Epithelial cell of proximal tubule (primary cell): Measurements from ENCODE around the gene MYO1D. TPM values are rescaled to one million over a fixed set of nuclear protein-coding genes. Genes with fewer than 3 reads are reported as not detected.

Experiments
- DNase-seq: peaks from one replicate; pipeline ENCODE4 v3.0.0-alpha.2; 2011; ENCODE audit warnings: low read depth
- H3K4me3 ChIP-seq: 2 replicates; pipeline ENCODE4 v1.5.1; 2011; ENCODE audit warnings: low read depth, mild to moderate bottlenecking, low read length
- CTCF ChIP-seq: conservative IDR thresholded peaks from 2 replicates; pipeline ENCODE4 v1.5.1; 2012; ENCODE audit warnings: low read depth, mild to moderate bottlenecking, low read length
- total RNA-seq: library from RNA; depleted of rRNA; stranded (reverse); fragments of >200 nt; gene quantifications from 2 replicates; pipeline ENCODE4 v1.2.3, GENCODE V29; 2015

The MYO1D gene
- total RNA-seq, 1 donor from 2014 or later, result 54.4 TPM

- H3K4me3 ChIP-seq, result no peak overlapping the region
- TF ChIP-seq CTCF, result no peak
- no peak for DNase-seq
These were observed 253.7 kb downstream of the MYO1D start for GRCh38 chr17:32623196-32623595.

DNA sequence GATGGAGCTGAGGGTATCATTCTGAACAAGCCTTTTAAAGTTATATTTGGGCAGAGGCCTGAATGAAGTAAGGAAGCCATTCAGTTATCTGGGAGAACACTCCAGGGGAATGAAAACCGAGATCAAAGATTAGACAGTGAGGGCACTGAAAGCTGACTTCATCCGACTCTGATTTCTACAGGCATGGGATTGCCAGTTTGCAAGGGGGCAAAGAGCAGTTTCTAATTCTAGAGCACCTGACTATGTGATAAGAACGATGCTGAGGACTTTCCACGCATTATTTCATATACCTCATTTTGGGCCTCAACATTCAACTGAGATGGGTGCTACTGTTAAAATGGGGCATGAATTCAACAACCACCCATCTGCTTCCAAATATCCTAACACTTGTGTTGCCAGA is 254.4 kb downstream of the MYO1D start:
- H3K4me3 ChIP-seq, result no peak overlapping the region
- no peak for DNase-seq

DNA sequence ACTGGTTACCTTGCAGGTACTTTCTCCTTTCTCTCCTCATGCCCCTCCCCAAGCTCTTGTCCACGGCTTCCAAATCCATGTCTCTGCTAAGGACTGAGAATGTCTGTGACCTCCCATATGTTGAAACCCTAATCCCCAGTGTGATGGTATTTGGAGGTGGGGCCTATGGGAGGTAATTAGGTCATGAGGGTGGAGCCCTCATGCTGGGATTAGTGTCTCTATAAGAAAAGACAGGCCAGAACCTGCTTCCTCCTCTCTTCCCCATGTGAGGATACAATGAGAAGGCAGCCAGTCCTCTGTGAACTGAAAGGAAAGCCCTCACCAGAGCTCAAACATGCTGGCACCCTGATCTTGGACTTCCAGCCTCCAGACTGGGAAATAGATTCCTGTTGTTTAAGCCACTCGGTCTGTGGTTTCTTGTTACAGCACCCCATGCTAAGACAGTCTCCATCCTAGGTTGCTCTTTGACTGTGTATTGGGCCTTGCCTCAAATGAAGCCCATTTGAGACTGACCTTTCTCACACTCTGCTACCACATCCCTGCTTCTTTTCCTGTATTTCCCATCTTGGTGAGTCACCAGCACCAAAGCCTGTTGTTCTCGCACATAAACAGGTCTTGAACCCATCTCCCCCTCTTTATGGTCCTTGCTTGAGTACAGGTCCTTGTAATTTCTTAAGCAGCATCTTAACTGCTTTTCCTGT is 255.2 kb downstream of the MYO1D start:
- DNase-seq, result no peak
- H3K4me3 ChIP-seq, result no peak overlapping the region
- TF ChIP-seq CTCF, result no peak

More for the DNA sequence above, 254.4 kb downstream of the MYO1D start:
- TF ChIP-seq CTCF, result no peak

DNA sequence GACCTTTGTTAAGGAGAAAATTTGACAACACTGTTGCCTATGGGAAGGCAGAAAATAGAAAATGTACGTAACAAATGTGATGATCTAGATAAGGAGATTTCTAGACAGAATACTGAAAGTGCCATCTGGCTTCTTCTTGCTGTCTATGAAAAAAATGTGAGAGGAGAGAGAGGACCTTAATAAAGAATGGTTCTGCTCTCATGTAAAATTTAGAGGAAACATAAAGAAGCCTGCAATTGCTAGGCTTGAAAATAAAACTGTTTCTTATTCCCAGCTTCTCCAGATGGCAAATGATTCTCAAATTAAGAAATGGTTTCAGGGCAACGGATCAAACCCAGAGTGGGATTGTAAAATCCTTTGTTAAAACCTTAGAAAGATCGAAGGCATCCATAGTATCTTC is 261.6 kb downstream of the MYO1D start:
- TF ChIP-seq CTCF, result no peak
- no peak for DNase-seq
- H3K4me3 ChIP-seq, result no peak overlapping the region

DNA sequence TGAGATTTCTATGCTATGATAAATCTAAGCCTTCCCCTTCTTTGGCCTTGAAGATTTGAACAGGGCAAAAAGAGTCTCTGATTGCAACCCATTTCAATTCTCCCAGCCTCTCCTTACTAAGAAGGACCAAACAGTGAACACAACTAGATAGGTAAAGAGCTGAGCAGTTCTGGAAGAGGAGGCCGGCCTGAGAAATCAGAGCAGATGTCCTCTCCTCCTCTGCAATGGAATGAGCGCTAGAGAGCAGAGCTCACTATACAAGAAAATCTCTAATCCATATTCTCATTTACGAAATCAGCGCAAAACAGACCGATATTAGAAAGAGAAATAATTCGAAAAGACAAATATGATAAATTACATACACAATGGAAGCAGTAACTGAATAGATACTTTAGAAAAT is 266.0 kb downstream of the MYO1D start:
- TF ChIP-seq CTCF, result no peak
- H3K4me3 ChIP-seq, result no peak overlapping the region
- no peak for DNase-seq

DNA sequence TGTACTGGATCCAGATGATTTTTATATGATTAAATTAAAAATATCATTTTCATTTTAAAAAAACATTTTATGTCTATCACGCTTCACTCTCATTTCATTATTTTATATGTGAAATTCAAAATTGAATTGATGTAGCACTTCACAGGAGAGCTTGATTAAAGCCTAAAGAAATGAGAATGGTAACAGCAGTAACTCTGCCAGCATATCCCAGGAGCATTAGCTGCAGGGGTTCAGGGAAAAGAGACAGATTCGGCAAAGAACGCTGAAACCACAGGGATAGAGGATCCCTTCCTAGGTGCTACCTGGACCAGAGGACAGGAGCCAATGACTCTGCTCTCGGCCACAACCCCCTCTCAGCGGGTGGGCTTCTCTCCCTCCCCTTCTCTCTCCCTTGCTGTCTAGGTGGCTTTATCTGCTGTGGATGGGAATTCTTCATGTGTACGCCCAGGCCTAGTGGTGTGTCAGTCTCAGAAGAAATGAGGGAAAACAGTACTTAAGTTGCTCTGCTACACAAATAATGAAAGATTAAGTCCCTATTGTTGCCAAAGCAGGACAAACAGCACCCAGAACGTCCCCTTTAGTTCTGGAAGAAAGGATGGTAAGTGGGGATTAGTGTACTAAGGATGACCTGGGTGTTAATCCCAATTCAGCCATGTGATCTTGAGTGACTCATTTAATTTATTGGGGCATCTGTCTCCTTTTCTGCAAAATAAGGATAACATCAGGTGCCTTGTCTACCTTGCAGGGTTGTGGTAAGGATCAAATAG is 266.9 kb downstream of the MYO1D start:
- TF ChIP-seq CTCF, result no peak
- no peak overlapping the region for H3K4me3 ChIP-seq
- DNase-seq, result no peak
